Measurements from ENCODE around the gene MYO10. TPM values are rescaled to one million over a fixed set of nuclear protein-coding genes. Genes with fewer than 3 reads are reported as not detected.

The MYO10 gene
- total and polyA plus RNA-seq, 2 of the 8 experiments (the other 6 are each of a cell fraction or from before 2014, with no cell fraction given): 21.5 to 107 TPM

DNA sequence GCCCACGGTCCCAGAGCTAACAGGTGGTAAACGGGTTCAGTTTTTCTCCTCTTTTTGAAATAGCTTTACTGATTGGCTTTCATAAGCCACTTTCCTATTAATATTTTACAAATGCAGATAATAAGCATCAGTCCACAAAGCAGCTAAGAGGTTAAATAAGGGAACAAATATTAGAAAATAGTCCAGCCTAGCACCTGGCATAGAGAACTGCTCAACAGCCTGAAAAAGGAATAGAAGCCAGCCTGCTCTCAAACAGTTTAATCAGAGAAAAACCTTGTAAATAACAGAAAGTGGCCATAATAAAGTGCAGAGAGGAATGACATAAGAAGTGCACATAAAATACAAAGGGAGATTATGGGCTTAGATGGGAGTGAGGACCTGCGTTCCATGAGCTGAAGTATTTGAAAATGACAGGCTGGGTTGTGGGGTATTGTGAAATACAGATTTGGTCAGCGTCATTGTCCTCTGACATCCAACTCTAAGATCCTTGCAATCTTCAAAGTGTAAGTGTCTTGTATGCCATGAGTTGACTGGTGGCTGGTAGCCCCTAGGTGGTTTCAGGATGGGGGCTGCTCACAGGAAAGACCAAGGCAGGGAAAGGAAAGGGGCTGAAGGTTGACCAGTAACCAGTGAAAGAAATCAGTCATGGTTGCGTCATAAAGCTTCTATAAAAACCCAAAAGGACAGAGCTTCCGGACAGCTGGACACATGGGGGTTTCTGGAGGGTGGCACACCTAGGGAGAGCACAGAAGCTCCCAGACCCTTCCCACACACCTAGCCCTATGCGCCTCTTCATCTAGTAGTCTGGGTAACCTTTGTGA lies 32.4 kb downstream of the MYO10 start:
- H2AK5ac ChIP-seq (ENCODE audit: low read depth, low read length): peak overlapping the region; percentile 40; the same call in 1 of the 2 replicates
- no peaks in the 10 kb centered on the region for H3K27me3 ChIP-seq (replicated peaks in 1 of 4; ENCODE audit: control insufficient read depth in 3 of 4, extremely low read depth in 1 of 4, insufficient read depth in 3 of 4, low read length in 3 of 4)
- H3K4ac ChIP-seq (replicated peaks; ENCODE audit: insufficient read length, low read depth, low read length): no peak overlapping the region
- POLR2A ChIA-PET (ENCODE audit: partially characterized antibody): interaction anchor here (1.0 kb wide), 1 partner anchor 27 kb away, joined by 3 read pairs; no protein-coding TSS in a partner anchor
- no peaks in the 10 kb centered on the region; the same call in 1 of the 2 replicates for H3K23me2 ChIP-seq (ENCODE audit: low read depth, low read length)
- no peak overlapping the region for H3K14ac ChIP-seq (ENCODE audit: insufficient read length)
- H2BK12ac ChIP-seq (ENCODE audit: low read depth, low read length): no peak overlapping the region
- DNase-seq (ENCODE audit: low read depth in 1 of 2, low spot score in 2 of 2): no peak
- H3K36me3 ChIP-seq (ENCODE audit: control insufficient read depth in 2 of 4, insufficient read depth in 4 of 4, low read length in 3 of 4): no peaks in the 10 kb centered on the region
- H2BK120ac ChIP-seq (replicated peaks; ENCODE audit: low read depth, low read length): no peak overlapping the region
- no peak overlapping the region for H4K91ac ChIP-seq (replicated peaks; ENCODE audit: insufficient read length, low read length)
- H4K20me1 ChIP-seq (replicated peaks in 1 of 2; ENCODE audit: control insufficient read depth in 1 of 2, insufficient read depth in 2 of 2, low read length in 2 of 2): peaks cover 0 to 3% of the 10 kb centered on the region in 2 experiments
- no peak overlapping the region for H2BK15ac ChIP-seq (ENCODE audit: low read length)
- no peak for FAIRE-seq
- no peak overlapping the region; the same call in 1 of the 2 replicates for H3K18ac ChIP-seq (ENCODE audit: extremely low read depth, low read length)
- no peak overlapping the region for H2BK5ac ChIP-seq (ENCODE audit: low read depth, low read length)
- H3K4me3 ChIP-seq (ENCODE audit: extremely low read depth in 1 of 4, insufficient read depth in 2 of 4, low read depth in 3 of 4, low read length in 4 of 4): no peak overlapping the region
- H3K79me2 ChIP-seq (ENCODE audit: control insufficient read depth in 1 of 2, insufficient read depth in 2 of 2, low read length in 2 of 2): peaks cover 9 to 72% of the 10 kb centered on the region in 2 experiments; a peak in 3 of 4 replicates
- H3K9ac ChIP-seq (replicated peaks in 1 of 4; ENCODE audit: extremely low read depth in 1 of 4, low read depth in 3 of 4, low read length in 3 of 4): no peak overlapping the region; a peak in 1 of 7 replicates
- H3K4me1 ChIP-seq (replicated peaks in 1 of 4; ENCODE audit: control insufficient read depth in 3 of 4, insufficient read depth in 4 of 4, low read length in 3 of 4): peaks cover 3 to 19% (median 6%) of the 10 kb centered on the region in 4 experiments
- no peak overlapping the region for H2BK20ac ChIP-seq (ENCODE audit: low read length)
- H3K4me2 ChIP-seq (ENCODE audit: insufficient read depth in 1 of 2, low read depth in 2 of 2, low read length in 2 of 2): no peak overlapping the region
- CTCF ChIA-PET (ENCODE audit: partially characterized antibody): interaction anchor here (1.0 to 2.3 kb wide), 6 partner anchors 8 to 287 kb away, joined by 3 to 9 read pairs (median 4); partner anchors contain the start of gene MYO10
- peaks cover 9% of the 10 kb centered on the region for H3K79me1 ChIP-seq (ENCODE audit: low read depth, low read length)
- no peak overlapping the region for H3K27ac ChIP-seq (ENCODE audit: low read depth, low read length)
- no peak overlapping the region for H2AFZ ChIP-seq (ENCODE audit: low read length)
- H3K56ac ChIP-seq (replicated peaks; ENCODE audit: insufficient read length, low read depth, low read length): no peak overlapping the region
- no peaks in the 10 kb centered on the region for H3K9me3 ChIP-seq (ENCODE audit: insufficient read depth in 2 of 2, low read depth in 1 of 2, low read length in 1 of 2)
- H3K23ac ChIP-seq (ENCODE audit: insufficient read length): no peak overlapping the region
- no peak overlapping the region for H4K5ac ChIP-seq (ENCODE audit: insufficient read length, low read depth, low read length)
- H4K8ac ChIP-seq (ENCODE audit: extremely low read depth, insufficient read depth, low read length): no peak overlapping the region
- WGBS, 2 experiments (ENCODE audit: extremely low coverage in 1 of 2, insufficient coverage in 1 of 2, insufficient read length in 1 of 2, insufficient replicate concordance in 2 of 2, low coverage in 1 of 2, low lambda C conversion rate in 2 of 2, missing lambda C conversion rate in 1 of 2): 89% methylated on average over 7 of the region's 7 CpGs; no CpG with 5 or more reads in 1 of the 2 experiments
- TF ChIP-seq POLR2A (IDR thresholded peaks at IDR 0.05; ENCODE audit: control extremely low read depth in 1 of 2, low read depth in 2 of 2, low read length in 2 of 2) (no peak), CBX5 (IDR thresholded peaks at IDR 0.05; ENCODE audit: low read depth, low read length) (no peak), SIRT6 (IDR thresholded peaks at IDR 0.05; ENCODE audit: low read length) (no peak), SRF (IDR thresholded peaks at IDR 0.05; ENCODE audit: low read depth, low read length) (no peak), CEBPB (IDR thresholded peaks at IDR 0.05; ENCODE audit: low read depth, low read length) (no peak), MAFK (IDR thresholded peaks at IDR 0.05; ENCODE audit: low read depth, low read length) (no peak), RFX5 (IDR thresholded peaks at IDR 0.05; ENCODE audit: borderline replicate concordance, low read depth, low read length) (no peak), TEAD4 (IDR thresholded peaks at IDR 0.05; ENCODE audit: low read depth, low read length) (no peak)
- TF ChIP-seq, protein P1, sequence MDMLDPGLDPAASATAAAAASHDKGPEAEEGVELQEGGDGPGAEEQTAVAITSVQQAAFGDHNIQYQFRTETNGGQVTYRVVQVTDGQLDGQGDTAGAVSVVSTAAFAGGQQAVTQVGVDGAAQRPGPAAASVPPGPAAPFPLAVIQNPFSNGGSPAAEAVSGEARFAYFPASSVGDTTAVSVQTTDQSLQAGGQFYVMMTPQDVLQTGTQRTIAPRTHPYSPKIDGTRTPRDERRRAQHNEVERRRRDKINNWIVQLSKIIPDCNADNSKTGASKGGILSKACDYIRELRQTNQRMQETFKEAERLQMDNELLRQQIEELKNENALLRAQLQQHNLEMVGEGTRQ (IDR thresholded peaks at IDR 0.05; ENCODE audit: low read length): no peak
- TF ChIP-seq, protein P2, sequence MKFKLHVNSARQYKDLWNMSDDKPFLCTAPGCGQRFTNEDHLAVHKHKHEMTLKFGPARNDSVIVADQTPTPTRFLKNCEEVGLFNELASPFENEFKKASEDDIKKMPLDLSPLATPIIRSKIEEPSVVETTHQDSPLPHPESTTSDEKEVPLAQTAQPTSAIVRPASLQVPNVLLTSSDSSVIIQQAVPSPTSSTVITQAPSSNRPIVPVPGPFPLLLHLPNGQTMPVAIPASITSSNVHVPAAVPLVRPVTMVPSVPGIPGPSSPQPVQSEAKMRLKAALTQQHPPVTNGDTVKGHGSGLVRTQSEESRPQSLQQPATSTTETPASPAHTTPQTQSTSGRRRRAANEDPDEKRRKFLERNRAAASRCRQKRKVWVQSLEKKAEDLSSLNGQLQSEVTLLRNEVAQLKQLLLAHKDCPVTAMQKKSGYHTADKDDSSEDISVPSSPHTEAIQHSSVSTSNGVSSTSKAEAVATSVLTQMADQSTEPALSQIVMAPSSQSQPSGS (IDR thresholded peaks at IDR 0.05; ENCODE audit: low read length): no peak
